GM18951 (cell line): ENCODE data around the gene BABAM2.

Source experiments
- POLR2A ChIP-seq: IDR thresholded peaks from 4 replicates; pipeline ENCODE4 v1.6.1; 2011; ENCODE audit warnings: mild to moderate bottlenecking; ENCODE audit not compliant: insufficient read length, insufficient read depth; ENCODE audit errors: extremely low read depth
- in situ Hi-C: fragments of 300-500 bp; cut with MboI; formaldehyde crosslinking; loops from one replicate; pipeline ENCODE4 v1.12.0; 2022; ENCODE audit warnings: low sequenced_read_pairs, mixed read lengths, inconsistent platforms; ENCODE audit not compliant: unreplicated experiment

BABAM2 gene

GRCh38 chr2:28352610-28353195 is 462.2 kb downstream of the BABAM2 start:
- TF ChIP-seq POLR2A = no peak
- in situ Hi-C loops = no loop called here

GRCh38 chr2:28354920-28355520 is 464.5 kb downstream of the BABAM2 start:
- no peak for TF ChIP-seq POLR2A
- in situ Hi-C loops = no loop called here

- in situ Hi-C loops = no loop called here
- TF ChIP-seq POLR2A = no peak
Observed at GRCh38 chr2:28355521-28356094, 465.1 kb downstream of the BABAM2 start.

- no peak for TF ChIP-seq POLR2A
- in situ Hi-C loops = no loop called here
Observed at GRCh38 chr2:28356095-28356911, 465.8 kb downstream of the BABAM2 start.

GRCh38 chr2:28357055-28357454 is 466.5 kb downstream of the BABAM2 start:
- no peak for TF ChIP-seq POLR2A
- in situ Hi-C loops = no loop called here

GRCh38 chr2:28357948-28358667 is 467.6 kb downstream of the BABAM2 start:
- in situ Hi-C loops = no loop called here
- no peak for TF ChIP-seq POLR2A

- no peak for TF ChIP-seq POLR2A
- in situ Hi-C loops = no loop called here
Observed at GRCh38 chr2:28358668-28359201, 468.2 kb downstream of the BABAM2 start.

GRCh38 chr2:28359222-28360057 is 468.9 kb downstream of the BABAM2 start:
- in situ Hi-C loops = no loop called here

GRCh38 chr2:28360058-28360717 is 469.7 kb downstream of the BABAM2 start:
- no peak for TF ChIP-seq POLR2A
- in situ Hi-C loops = no loop called here

More at GRCh38 chr2:28359222-28360057, 468.9 kb downstream of the BABAM2 start:
- no peak for TF ChIP-seq POLR2A

- no peak for TF ChIP-seq POLR2A
- in situ Hi-C loops = no loop called here
Observed at GRCh38 chr2:28360718-28361293, 470.3 kb downstream of the BABAM2 start.

- in situ Hi-C loops = no loop called here
- TF ChIP-seq POLR2A = no peak
Observed at GRCh38 chr2:28361991-28362710, 471.6 kb downstream of the BABAM2 start.

GRCh38 chr2:28362991-28363521 is 472.5 kb downstream of the BABAM2 start:
- no peak for TF ChIP-seq POLR2A
- in situ Hi-C loops = no loop called here
